K562 (cell line): ENCODE measurements around the gene MPG. TPM values are rescaled to one million over a fixed set of nuclear protein-coding genes. Genes with fewer than 3 reads are reported as not detected.

Experiments
- ARID4B ChIP-seq: sonication (generic); formaldehyde crosslinking; IDR thresholded peaks from 2 replicates; pipeline ENCODE4 v1.8.0; 2022; ENCODE audit warnings: mild to moderate bottlenecking, missing genetic modification reagents
- CBX5 ChIP-seq: IDR thresholded peaks from 2 replicates; pipeline ENCODE4 v1.6.1; 2014; ENCODE audit warnings: low read depth, borderline replicate concordance
- ELK1 ChIP-seq: sonication (generic); formaldehyde crosslinking; IDR thresholded peaks from 2 replicates; pipeline ENCODE4 v1.8.1; 2022; ENCODE audit warnings: missing genetic modification reagents
- FOXO4 ChIP-seq: fragments of 450-650 bp; formaldehyde crosslinking; IDR thresholded peaks from 2 replicates; pipeline ENCODE4 v1.4.0; 2020; ENCODE audit warnings: mild to moderate bottlenecking, moderate library complexity
- JUN ChIP-seq, 2 experiments: sonication (generic) in 1 of 2; formaldehyde crosslinking in 1 of 2; IDR thresholded peaks; 2 replicates each; pipeline versions ENCODE4 v1.6.1 to v1.8.0; 2012 to 2022; ENCODE audit warnings: borderline replicate concordance in 2 of 2, mild to moderate bottlenecking in 2 of 2, improper control_type of control experiment in 1 of 2, low read depth in 1 of 2, low read length in 1 of 2, missing genetic modification reagents in 1 of 2
- KDM2B ChIP-seq: fragments of 250-450 bp; sonication (Bioruptor Pico); IDR thresholded peaks from 2 replicates; pipeline ENCODE4 v1.8.0; 2021; ENCODE audit warnings: mild to moderate bottlenecking, moderate library complexity
- POLR2AphosphoS5 ChIP-seq: IDR thresholded peaks from 2 replicates; pipeline ENCODE4 v1.6.1; 2011; ENCODE audit warnings: mild to moderate bottlenecking, low read depth, low read length, moderate library complexity; ENCODE audit not compliant: control insufficient read depth, insufficient read depth
- SMAD1 ChIP-seq: fragments of 150-350 bp; IDR thresholded peaks from 2 replicates; pipeline ENCODE4 v1.6.1; 2014; ENCODE audit warnings: low read length, low read depth; ENCODE audit not compliant: partially characterized antibody
- SMARCE1 ChIP-seq: fragments of 450-650 bp; IDR thresholded peaks from 2 replicates; pipeline ENCODE4 v1.7.1; 2016; ENCODE audit warnings: mild to moderate bottlenecking
- THRAP3 ChIP-seq: fragments of 450-650 bp; IDR thresholded peaks from 2 replicates; pipeline ENCODE4 v1.6.1; 2016; ENCODE audit warnings: mild to moderate bottlenecking, inconsistent platforms, borderline replicate concordance
- ZNF124 ChIP-seq: sonication (generic); formaldehyde crosslinking; IDR thresholded peaks from 2 replicates; pipeline ENCODE4 v1.8.1; 2022; ENCODE audit warnings: missing genetic modification reagents
- ZNF507 ChIP-seq: conservative IDR thresholded peaks from 2 replicates; pipeline ENCODE4 v1.6.1; 2017; ENCODE audit warnings: missing genetic modification characterization, missing compliant biosample characterization
- ZNF785 ChIP-seq: fragments of 250-450 bp; sonication (Bioruptor Pico); IDR thresholded peaks from 2 replicates; pipeline ENCODE4 v1.4.0; 2020; ENCODE audit warnings: mild to moderate bottlenecking
- polyA plus RNA-seq, 8 experiments: library from polyadenylated mRNA; depleted of rRNA in 4 of 8; stranded (reverse) in 5 of 8; unstranded in 3 of 8; fragments of >200 nt; fragmentation: Nextera tagmentation in 2 of 8; fragmentation: Illumina TruSeq in 1 of 8; extraction: Ambion mirVana in 2 of 8; extraction: Trizol in 1 of 8; gene quantifications; 2 replicates each; pipeline versions ENCODE4 v1.2.1 to v1.2.3, GENCODE V29; 2011 to 2014; ENCODE audit warnings: inconsistent platforms in 1 of 8, missing spikeins in 1 of 8
- total RNA-seq, 7 experiments: library from RNA; depleted of rRNA in 6 of 7; stranded (reverse); fragments of >200 nt in 6 of 7; fragmentation: Illumina TruSeq in 2 of 7; extraction: Trizol in 2 of 7; gene quantifications; 2 replicates each; pipeline versions ENCODE4 v1.2.1 to v1.2.3, GENCODE V29; 2011 to 2021; ENCODE audit warnings: low replicate concordance in 1 of 7
- TF ChIP-seq, protein P1 (sequence below): fragments of 450-650 bp; IDR thresholded peaks from 2 replicates; pipeline ENCODE4 v1.6.1; 2018; ENCODE audit not compliant: partially characterized antibody
- TF ChIP-seq, protein P2 (sequence below), 2 experiments: fragments of 450-650 bp in 1 of 2; sonication (generic) in 1 of 2; formaldehyde crosslinking in 1 of 2; IDR thresholded peaks in 1 of 2; conservative IDR thresholded peaks in 1 of 2; 2 replicates each; pipeline versions ENCODE4 v1.6.1 to v1.8.1; 2016 to 2023; ENCODE audit warnings: mild to moderate bottlenecking in 2 of 2, moderate library complexity in 2 of 2, inconsistent platforms in 1 of 2, missing genetic modification reagents in 1 of 2

Gene MPG
- total and polyA plus RNA-seq, 9 of the 15 experiments (the other 6 are each of a cell fraction or from before 2014, with no cell fraction given), result 0.42 to 226 (median 36.2) TPM

- TF ChIP-seq CBX5, result peak; percentile 68; the same call in 1 of the 2 replicates
- TF ChIP-seq FOXO4 (CRISPR knock-in tag), result no peak
- TF ChIP-seq, protein P1, sequence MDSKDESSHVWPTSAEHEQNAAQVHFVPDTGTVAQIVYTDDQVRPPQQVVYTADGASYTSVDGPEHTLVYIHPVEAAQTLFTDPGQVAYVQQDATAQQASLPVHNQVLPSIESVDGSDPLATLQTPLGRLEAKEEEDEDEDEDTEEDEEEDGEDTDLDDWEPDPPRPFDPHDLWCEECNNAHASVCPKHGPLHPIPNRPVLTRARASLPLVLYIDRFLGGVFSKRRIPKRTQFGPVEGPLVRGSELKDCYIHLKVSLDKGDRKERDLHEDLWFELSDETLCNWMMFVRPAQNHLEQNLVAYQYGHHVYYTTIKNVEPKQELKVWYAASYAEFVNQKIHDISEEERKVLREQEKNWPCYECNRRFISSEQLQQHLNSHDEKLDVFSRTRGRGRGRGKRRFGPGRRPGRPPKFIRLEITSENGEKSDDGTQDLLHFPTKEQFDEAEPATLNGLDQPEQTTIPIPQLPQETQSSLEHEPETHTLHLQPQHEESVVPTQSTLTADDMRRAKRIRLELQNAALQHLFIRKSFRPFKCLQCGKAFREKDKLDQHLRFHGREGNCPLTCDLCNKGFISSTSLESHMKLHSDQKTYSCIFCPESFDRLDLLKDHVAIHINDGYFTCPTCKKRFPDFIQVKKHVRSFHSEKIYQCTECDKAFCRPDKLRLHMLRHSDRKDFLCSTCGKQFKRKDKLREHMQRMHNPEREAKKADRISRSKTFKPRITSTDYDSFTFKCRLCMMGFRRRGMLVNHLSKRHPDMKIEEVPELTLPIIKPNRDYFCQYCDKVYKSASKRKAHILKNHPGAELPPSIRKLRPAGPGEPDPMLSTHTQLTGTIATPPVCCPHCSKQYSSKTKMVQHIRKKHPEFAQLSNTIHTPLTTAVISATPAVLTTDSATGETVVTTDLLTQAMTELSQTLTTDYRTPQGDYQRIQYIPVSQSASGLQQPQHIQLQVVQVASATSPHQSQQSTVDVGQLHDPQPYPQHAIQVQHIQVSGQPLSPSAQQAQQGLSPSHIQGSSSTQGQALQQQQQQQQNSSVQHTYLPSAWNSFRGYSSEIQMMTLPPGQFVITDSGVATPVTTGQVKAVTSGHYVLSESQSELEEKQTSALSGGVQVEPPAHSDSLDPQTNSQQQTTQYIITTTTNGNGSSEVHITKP, result peak; percentile 58
- TF ChIP-seq, protein P2, sequence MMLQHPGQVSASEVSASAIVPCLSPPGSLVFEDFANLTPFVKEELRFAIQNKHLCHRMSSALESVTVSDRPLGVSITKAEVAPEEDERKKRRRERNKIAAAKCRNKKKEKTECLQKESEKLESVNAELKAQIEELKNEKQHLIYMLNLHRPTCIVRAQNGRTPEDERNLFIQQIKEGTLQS (IDR thresholded peaks at IDR 0.05), result no peak
- TF ChIP-seq, protein P2 (CRISPR knock-in tag; conservative IDR thresholded peaks at IDR 0.05), result 0 out of 2 replicates have a peak, but pooled peaks have one; percentile 40
- peak; percentile 91; the same call in 1 of the 2 replicates for TF ChIP-seq ARID4B (CRISPR knock-in tag)
- no peak for TF ChIP-seq ZNF507
- 0 out of 2 replicates have a peak, but pooled peaks have one; percentile 27 for TF ChIP-seq SMARCE1
- TF ChIP-seq THRAP3, result no peak
- no peak for TF ChIP-seq ZNF124 (CRISPR knock-in tag)
- TF ChIP-seq SMAD1, result peak; percentile 46
- no peak for TF ChIP-seq ELK1
- peak; percentile 57; the same call in 1 of the 2 replicates for TF ChIP-seq JUN (IDR thresholded peaks at IDR 0.05; ENCODE audit: borderline replicate concordance, low read depth, low read length)
- no peak for TF ChIP-seq JUN (CRISPR knock-in tag; IDR thresholded peaks at IDR 0.05; ENCODE audit: borderline replicate concordance)
- no peak for TF ChIP-seq KDM2B (CRISPR knock-in tag)
- TF ChIP-seq POLR2AphosphoS5, result 0 out of 2 replicates have a peak, but pooled peaks have one; percentile 32
- TF ChIP-seq ZNF785 (CRISPR knock-in tag), result no peak
Measured at GRCh38 chr16:96935-97381, 18.9 kb downstream of the MPG start (continued).
